HepG2 (cell line): ENCODE measurements around the gene UBTF. TPM values are rescaled to one million over a fixed set of nuclear protein-coding genes. Genes with fewer than 3 reads are reported as not detected.

Experiments
- AFF4 ChIP-seq: sonication (generic); formaldehyde crosslinking; IDR thresholded peaks from 2 replicates; pipeline ENCODE4 v1.4.0; 2020; ENCODE audit warnings: missing genetic modification reagents
- AGO2 ChIP-seq: fragments of 200-400 bp; formaldehyde crosslinking; optimal IDR thresholded peaks from 2 replicates; pipeline ENCODE3; 2017; ENCODE audit warnings: mild to moderate bottlenecking, low read depth, low read length, moderate library complexity
- ASH2L ChIP-seq: fragments of 300-600, 200-600 bp; sonication (generic); IDR thresholded peaks from 2 replicates; pipeline ENCODE4 v1.7.0; 2017; ENCODE audit warnings: low read depth, mild to moderate bottlenecking, moderate library complexity, mixed read lengths, low read length; ENCODE audit not compliant: insufficient read length
- FOXK1 ChIP-seq: sonication (generic); formaldehyde crosslinking; IDR thresholded peaks from 2 replicates; pipeline ENCODE4 v1.4.0; 2020; ENCODE audit warnings: low read depth, missing genetic modification reagents, borderline replicate concordance
- HDAC1 ChIP-seq: sonication (generic); formaldehyde crosslinking; IDR thresholded peaks from 2 replicates; pipeline ENCODE4 v1.5.1; 2020; ENCODE audit warnings: mild to moderate bottlenecking, missing genetic modification reagents
- HINFP ChIP-seq: sonication (generic); formaldehyde crosslinking; IDR thresholded peaks from 2 replicates; pipeline ENCODE4 v1.4.0; 2020; ENCODE audit warnings: low read depth, mild to moderate bottlenecking, missing genetic modification reagents
- HOXA9 ChIP-seq: sonication (generic); formaldehyde crosslinking; IDR thresholded peaks from 2 replicates; pipeline ENCODE4 v1.8.1; 2022; ENCODE audit warnings: missing genetic modification reagents, mild to moderate bottlenecking, moderate library complexity, borderline replicate concordance
- KMT2B ChIP-seq: IDR thresholded peaks from 2 replicates; pipeline ENCODE4 v1.6.1; 2016; ENCODE audit warnings: missing genetic modification reagents, missing compliant biosample characterization
- RAD21 ChIP-seq: fragments of 450-650 bp; formaldehyde crosslinking; IDR thresholded peaks from 2 replicates; pipeline ENCODE4 v1.5.0; 2020; ENCODE audit warnings: mild to moderate bottlenecking
- SPEN ChIP-seq: sonication (generic); formaldehyde crosslinking; IDR thresholded peaks from 2 replicates; pipeline ENCODE4 v1.5.1; 2020; ENCODE audit warnings: low read depth, mild to moderate bottlenecking, missing genetic modification reagents
- ZNF264 ChIP-seq: sonication (generic); formaldehyde crosslinking; IDR thresholded peaks from 2 replicates; pipeline ENCODE4 v1.4.0; 2020; ENCODE audit warnings: missing genetic modification reagents
- ZNF563 ChIP-seq: sonication (generic); formaldehyde crosslinking; IDR thresholded peaks from 2 replicates; pipeline ENCODE4 v1.8.0; 2022; ENCODE audit warnings: mild to moderate bottlenecking, moderate library complexity, missing genetic modification reagents
- ZNF574 ChIP-seq: sonication (generic); formaldehyde crosslinking; IDR thresholded peaks from 2 replicates; pipeline ENCODE4 v1.4.0; 2020; ENCODE audit warnings: missing genetic modification reagents
- ZNF766 ChIP-seq: sonication (generic); formaldehyde crosslinking; IDR thresholded peaks from 2 replicates; pipeline ENCODE4 v1.5.0; 2020; ENCODE audit warnings: missing genetic modification reagents, borderline replicate concordance
- polyA plus RNA-seq, 8 experiments: library from polyadenylated mRNA; depleted of rRNA in 3 of 8; stranded (reverse) in 7 of 8; unstranded in 1 of 8; fragments of >200 nt; fragmentation: Illumina TruSeq in 4 of 8; extraction: Trizol in 4 of 8; gene quantifications; 2 replicates each; pipeline versions ENCODE4 v1.2.1 to v1.2.3, GENCODE V29; 2011 to 2016; ENCODE audit warnings: low read depth in 4 of 8, missing spikeins in 1 of 8, mixed read lengths in 1 of 8; ENCODE audit not compliant: insufficient read depth in 1 of 8
- total RNA-seq, 5 experiments: library from RNA; depleted of rRNA; stranded (reverse); fragments of >200 nt; fragmentation: Illumina TruSeq; extraction: Trizol; gene quantifications; 2 replicates each; pipeline ENCODE4 v1.2.3, GENCODE V29; 2016; ENCODE audit warnings: low read depth in 1 of 5
- TF ChIP-seq, protein P1 (sequence below): sonication (generic); formaldehyde crosslinking; IDR thresholded peaks from 2 replicates; pipeline ENCODE4 v1.4.0; 2020; ENCODE audit warnings: missing genetic modification reagents
- TF ChIP-seq, protein P2 (sequence below): sonication (generic); formaldehyde crosslinking; IDR thresholded peaks from 2 replicates; pipeline ENCODE4 v1.8.0; 2023; ENCODE audit warnings: mild to moderate bottlenecking, missing genetic modification reagents

UBTF gene
- total and polyA plus RNA-seq, 2 of the 13 experiments (the other 11 are each of a cell fraction or from before 2014, with no cell fraction given) = 15.2 to 60.9 TPM

- 0 out of 2 replicates have a peak, but pooled peaks have one; percentile 19 for TF ChIP-seq FOXK1 (CRISPR knock-in tag)
- TF ChIP-seq KMT2B (CRISPR knock-in tag) = 0 out of 2 replicates have a peak, but pooled peaks have one; percentile 6
- TF ChIP-seq ASH2L = peak; percentile 3
- TF ChIP-seq HDAC1 (CRISPR knock-in tag) = peak; percentile 37; the same call in 1 of the 2 replicates
- TF ChIP-seq ZNF563 = peak; percentile 4; the same call in 1 of the 2 replicates
- no peak for TF ChIP-seq HINFP (CRISPR knock-in tag)
- TF ChIP-seq, protein P1, sequence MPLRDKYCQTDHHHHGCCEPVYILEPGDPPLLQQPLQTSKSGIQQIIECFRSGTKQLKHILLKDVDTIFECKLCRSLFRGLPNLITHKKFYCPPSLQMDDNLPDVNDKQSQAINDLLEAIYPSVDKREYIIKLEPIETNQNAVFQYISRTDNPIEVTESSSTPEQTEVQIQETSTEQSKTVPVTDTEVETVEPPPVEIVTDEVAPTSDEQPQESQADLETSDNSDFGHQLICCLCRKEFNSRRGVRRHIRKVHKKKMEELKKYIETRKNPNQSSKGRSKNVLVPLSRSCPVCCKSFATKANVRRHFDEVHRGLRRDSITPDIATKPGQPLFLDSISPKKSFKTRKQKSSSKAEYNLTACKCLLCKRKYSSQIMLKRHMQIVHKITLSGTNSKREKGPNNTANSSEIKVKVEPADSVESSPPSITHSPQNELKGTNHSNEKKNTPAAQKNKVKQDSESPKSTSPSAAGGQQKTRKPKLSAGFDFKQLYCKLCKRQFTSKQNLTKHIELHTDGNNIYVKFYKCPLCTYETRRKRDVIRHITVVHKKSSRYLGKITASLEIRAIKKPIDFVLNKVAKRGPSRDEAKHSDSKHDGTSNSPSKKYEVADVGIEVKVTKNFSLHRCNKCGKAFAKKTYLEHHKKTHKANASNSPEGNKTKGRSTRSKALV (CRISPR knock-in tag) = peak; percentile 93
- peak; percentile 14; the same call in 1 of the 2 replicates for TF ChIP-seq SPEN (CRISPR knock-in tag)
- peak; percentile 82; the same call in 1 of the 2 replicates for TF ChIP-seq AFF4 (CRISPR knock-in tag)
- TF ChIP-seq AGO2 = peak; percentile 95
- peak; percentile 44 for TF ChIP-seq RAD21 (CRISPR knock-in tag)
- peak; percentile 52; the same call in 1 of the 2 replicates for TF ChIP-seq ZNF264 (CRISPR knock-in tag)
- 0 out of 2 replicates have a peak, but pooled peaks have one; percentile 59 for TF ChIP-seq ZNF766 (CRISPR knock-in tag)
- 0 out of 2 replicates have a peak, but pooled peaks have one; percentile 8 for TF ChIP-seq HOXA9 (CRISPR knock-in tag)
- peak; percentile 58; the same call in 1 of the 2 replicates for TF ChIP-seq ZNF574 (CRISPR knock-in tag)
- TF ChIP-seq, protein P2, sequence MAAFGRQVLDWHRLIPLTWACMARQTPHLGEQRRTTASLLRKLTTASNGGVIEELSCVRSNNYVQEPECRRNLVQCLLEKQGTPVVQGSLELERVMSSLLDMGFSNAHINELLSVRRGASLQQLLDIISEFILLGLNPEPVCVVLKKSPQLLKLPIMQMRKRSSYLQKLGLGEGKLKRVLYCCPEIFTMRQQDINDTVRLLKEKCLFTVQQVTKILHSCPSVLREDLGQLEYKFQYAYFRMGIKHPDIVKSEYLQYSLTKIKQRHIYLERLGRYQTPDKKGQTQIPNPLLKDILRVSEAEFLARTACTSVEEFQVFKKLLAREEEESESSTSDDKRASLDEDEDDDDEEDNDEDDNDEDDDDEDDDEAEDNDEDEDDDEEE (CRISPR knock-in tag) = no peak
Measured at GRCh38 chr17:44220213-44221083, 973 bp upstream of the UBTF start (continued).
